Measurements from ENCODE around the gene PITX2. TPM values are rescaled to one million over a fixed set of nuclear protein-coding genes. Genes with fewer than 3 reads are reported as not detected.

The PITX2 gene
- total RNA-seq, 1 experiment from 2014 or later = not detected

DNA sequence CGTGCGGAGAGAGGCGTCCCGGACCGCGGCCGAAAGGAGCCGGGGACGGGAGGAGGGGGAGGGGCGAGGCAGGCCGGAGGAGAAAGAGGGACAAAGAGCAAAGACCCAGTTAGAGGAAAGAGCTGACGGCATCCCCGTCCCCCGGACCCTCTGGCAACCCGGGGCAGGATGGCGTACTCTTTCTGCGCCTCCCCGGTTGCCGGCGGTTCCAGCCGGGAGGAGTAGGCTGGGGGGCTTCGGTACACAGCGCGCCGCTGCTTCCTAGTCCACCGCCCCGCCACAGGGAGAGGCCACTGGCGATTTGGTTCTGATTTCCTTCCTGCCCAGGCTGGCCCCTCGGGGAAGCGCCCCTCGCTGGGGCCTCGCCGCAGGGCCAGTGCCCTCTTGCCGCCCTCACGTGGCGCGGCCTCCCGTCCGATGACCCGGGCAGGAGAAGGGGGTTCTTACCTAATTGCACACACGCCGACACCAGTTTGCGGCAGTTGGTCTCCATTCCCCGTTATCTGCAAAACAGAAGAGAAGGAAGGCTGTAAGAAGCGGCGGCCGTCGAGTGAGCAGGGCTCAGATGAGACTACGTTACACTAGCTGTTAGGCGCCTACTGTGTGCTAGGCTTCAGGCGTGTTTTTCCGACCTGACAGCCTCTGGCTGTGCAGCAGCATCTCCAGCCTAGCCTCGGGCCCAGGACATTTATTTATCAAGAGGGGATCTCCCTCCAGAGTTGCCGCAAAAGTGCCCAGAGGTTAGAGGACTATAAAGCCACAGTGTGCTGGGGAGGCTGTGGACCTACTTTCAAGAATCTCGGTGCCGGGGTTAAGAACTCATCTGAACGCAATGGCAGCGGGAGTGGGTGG is 9.9 kb upstream of the PITX2 start:
- Histone ChIP-seq H3K4me1 (ENCODE audit: low read length) (no peaks in the 10 kb centered on the region), H3K4me3 (ENCODE audit: low read length) (no peak overlapping the region), H3K4me2 (ENCODE audit: low read depth, low read length, poor library complexity, severe bottlenecking) (no peak overlapping the region), H3K36me3 (ENCODE audit: insufficient read depth, low read length) (no peaks in the 10 kb centered on the region), H4K20me1 (ENCODE audit: insufficient read depth, low read depth, low read length) (no peaks in the 10 kb centered on the region), H3K9me3 (ENCODE audit: low read length) (no peaks in the 10 kb centered on the region), H3K79me2 (ENCODE audit: low read length) (no peaks in the 10 kb centered on the region), H3K9me2 (replicated peaks; ENCODE audit: insufficient read depth, low read length) (no peaks in the 10 kb centered on the region), H2AFZ (ENCODE audit: low read length) (no peak overlapping the region), H3K9ac (ENCODE audit: low read length) (no peak overlapping the region), H3K27me3 (ENCODE audit: low read length) (no peaks in the 10 kb centered on the region), H3K27ac (ENCODE audit: low read length) (no peak overlapping the region)
- DNase-seq = no peak

DNA sequence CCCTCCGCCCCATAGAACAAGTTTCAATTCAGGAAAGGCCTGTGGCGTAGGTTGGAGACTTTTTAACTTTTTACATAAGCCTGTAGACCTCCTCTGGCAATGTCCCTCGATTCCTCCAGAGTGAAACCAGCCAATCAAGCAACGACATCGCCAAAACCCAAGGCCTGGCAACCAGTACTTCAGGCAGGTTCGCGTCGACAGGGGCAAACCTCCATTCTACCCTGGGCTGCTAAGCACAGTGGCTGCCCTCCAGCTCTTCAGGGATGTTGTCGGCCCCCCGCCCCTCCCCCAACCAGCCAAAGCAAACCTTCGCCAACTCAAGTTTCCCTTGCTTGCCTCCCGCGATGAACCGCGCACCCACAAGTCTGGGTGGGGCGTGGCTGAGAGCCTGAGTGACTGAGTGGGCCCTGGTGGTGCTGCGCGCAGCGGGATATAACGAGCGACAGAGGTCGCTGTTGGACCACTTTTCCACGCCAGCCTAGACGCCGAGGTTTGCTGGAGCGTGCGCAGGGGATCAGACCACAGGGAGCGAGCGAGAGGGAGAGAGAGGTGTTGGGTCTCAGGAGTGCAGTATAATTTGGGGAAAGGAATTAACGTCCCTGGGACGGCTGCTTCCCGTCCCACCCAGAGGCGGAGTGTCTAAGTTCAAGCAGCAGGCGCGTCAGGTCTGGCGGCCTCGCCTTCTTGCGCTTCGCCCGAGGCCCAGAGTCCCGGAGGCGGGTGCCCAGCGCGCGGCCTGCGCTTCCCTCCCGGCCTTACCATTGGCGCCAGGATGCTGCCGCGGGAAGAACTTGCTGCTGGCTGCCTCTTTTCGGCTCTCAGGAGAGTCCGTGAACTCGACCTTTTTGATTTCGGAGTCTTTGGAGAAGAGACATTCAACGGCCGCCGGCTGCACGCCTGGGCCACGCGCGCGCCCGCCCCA is 9.0 kb upstream of the PITX2 start:
- Histone ChIP-seq H3K27ac (ENCODE audit: low read length) (no peak overlapping the region), H3K79me2 (ENCODE audit: low read length) (no peaks in the 10 kb centered on the region), H3K4me1 (ENCODE audit: low read length) (no peaks in the 10 kb centered on the region; the same call in 1 of the 2 replicates), H3K4me2 (ENCODE audit: low read depth, low read length, poor library complexity, severe bottlenecking) (no peak overlapping the region), H3K9ac (ENCODE audit: low read length) (no peak overlapping the region), H2AFZ (ENCODE audit: low read length) (no peak overlapping the region), H3K36me3 (ENCODE audit: insufficient read depth, low read length) (no peaks in the 10 kb centered on the region), H4K20me1 (ENCODE audit: insufficient read depth, low read depth, low read length) (no peaks in the 10 kb centered on the region), H3K4me3 (ENCODE audit: low read length) (no peak overlapping the region), H3K9me3 (ENCODE audit: low read length) (no peaks in the 10 kb centered on the region), H3K27me3 (ENCODE audit: low read length) (no peaks in the 10 kb centered on the region), H3K9me2 (replicated peaks; ENCODE audit: insufficient read depth, low read length) (no peaks in the 10 kb centered on the region)
- DNase-seq = peak; percentile 91

DNA sequence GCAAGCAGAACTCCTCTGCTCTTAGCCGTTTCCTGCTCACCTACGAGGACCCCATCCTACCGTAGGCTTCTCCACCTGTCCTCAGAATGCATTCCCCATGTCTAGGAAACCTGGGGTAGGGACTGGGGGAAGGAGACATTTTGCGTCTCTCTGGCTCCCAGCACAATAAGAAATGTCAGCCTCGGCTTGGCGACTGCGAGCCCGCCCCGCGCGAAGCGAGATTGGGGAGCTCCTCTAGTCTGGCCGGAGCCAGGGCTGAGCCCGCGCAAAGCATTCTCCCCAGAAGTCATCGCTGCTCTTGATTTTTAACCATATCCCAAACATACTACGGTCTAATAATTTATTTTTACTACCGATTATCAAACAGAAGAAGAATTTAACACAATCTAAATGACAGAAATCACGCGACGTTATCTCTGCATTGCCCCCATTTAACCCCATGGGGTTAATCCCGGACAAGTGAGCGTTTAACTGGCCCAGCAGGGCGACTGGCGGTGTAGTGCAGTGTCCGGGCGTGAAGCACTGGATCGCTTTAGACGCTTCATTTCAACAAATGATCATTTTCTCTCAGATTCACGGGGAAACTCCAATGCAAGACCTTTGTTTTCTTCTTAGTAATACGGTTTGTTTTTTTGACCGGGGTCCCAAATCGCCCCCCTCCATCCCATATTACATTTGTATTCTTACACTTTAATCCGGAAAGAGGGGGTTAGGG is 8.0 kb upstream of the PITX2 start:
- Histone ChIP-seq H3K4me1 (ENCODE audit: low read length) (no peaks in the 10 kb centered on the region; the same call in 1 of the 2 replicates), H4K20me1 (ENCODE audit: insufficient read depth, low read depth, low read length) (no peaks in the 10 kb centered on the region), H3K27me3 (ENCODE audit: low read length) (no peaks in the 10 kb centered on the region), H3K4me2 (ENCODE audit: low read depth, low read length, poor library complexity, severe bottlenecking) (no peak overlapping the region), H3K9me3 (ENCODE audit: low read length) (no peaks in the 10 kb centered on the region), H3K9me2 (replicated peaks; ENCODE audit: insufficient read depth, low read length) (no peaks in the 10 kb centered on the region), H2AFZ (ENCODE audit: low read length) (no peak overlapping the region), H3K27ac (ENCODE audit: low read length) (no peak overlapping the region), H3K9ac (ENCODE audit: low read length) (no peak overlapping the region), H3K36me3 (ENCODE audit: insufficient read depth, low read length) (no peaks in the 10 kb centered on the region), H3K79me2 (ENCODE audit: low read length) (no peaks in the 10 kb centered on the region), H3K4me3 (ENCODE audit: low read length) (no peak overlapping the region)
- DNase-seq = no peak

DNA sequence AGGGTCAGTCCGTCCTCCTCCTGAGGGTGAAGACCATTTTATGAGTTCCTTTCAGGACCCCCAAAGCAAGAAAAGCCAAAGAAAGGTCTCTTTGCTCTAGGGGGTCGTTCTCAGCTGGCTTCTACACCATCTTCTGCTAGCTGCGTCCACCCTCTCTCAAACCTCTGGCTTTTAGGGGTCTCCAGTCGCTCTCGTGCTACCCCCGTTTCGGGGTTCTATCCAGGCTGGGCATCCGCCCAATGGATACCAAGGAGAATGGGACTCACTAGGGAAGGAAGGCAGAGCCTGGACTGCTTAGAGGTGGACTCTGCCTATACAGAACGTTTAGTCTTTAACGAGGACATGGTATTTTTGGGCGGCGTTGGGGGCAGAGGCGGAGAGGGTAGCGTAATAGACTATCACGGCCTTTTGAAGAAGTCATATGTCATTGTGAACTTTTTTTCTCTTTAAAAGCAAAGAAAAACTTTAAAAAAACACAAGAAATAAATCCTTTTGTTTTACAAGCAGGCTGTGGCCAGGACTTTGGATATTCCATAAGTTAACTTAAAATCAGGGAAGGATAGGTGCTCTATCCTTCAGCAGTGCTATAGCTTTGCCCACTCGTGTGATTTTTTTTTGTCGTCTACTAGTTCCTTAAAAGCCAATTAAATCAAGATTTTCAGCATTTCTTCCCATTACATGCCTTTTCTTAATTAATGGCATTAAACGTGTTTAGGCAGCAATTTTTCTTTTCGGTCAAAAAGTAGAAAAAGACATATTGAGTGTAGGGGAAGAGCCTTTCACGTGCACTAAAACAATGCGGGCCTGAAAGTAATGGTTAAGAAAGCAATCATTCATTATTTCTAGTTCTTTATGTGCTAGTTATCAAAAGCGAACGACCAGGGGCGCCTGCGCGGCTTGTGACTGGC is 7.2 kb upstream of the PITX2 start:
- H3K36me3 ChIP-seq (ENCODE audit: insufficient read depth, low read length) = no peaks in the 10 kb centered on the region
- H3K9ac ChIP-seq (ENCODE audit: low read length) = no peak overlapping the region
- no peak overlapping the region for H3K4me3 ChIP-seq (ENCODE audit: low read length)
- DNase-seq = no peak
- H3K27me3 ChIP-seq (ENCODE audit: low read length) = no peaks in the 10 kb centered on the region
- no peak overlapping the region for H3K4me2 ChIP-seq (ENCODE audit: low read depth, low read length, poor library complexity, severe bottlenecking)
- H3K9me3 ChIP-seq (ENCODE audit: low read length) = no peaks in the 10 kb centered on the region
- H3K79me2 ChIP-seq (ENCODE audit: low read length) = no peaks in the 10 kb centered on the region
- no peak overlapping the region for H2AFZ ChIP-seq (ENCODE audit: low read length)
- no peaks in the 10 kb centered on the region for H4K20me1 ChIP-seq (ENCODE audit: insufficient read depth, low read depth, low read length)
- H3K4me1 ChIP-seq (ENCODE audit: low read length) = no peaks in the 10 kb centered on the region; the same call in 1 of the 2 replicates
- no peaks in the 10 kb centered on the region for H3K9me2 ChIP-seq (replicated peaks; ENCODE audit: insufficient read depth, low read length)
- H3K27ac ChIP-seq (ENCODE audit: low read length) = no peak overlapping the region

DNA sequence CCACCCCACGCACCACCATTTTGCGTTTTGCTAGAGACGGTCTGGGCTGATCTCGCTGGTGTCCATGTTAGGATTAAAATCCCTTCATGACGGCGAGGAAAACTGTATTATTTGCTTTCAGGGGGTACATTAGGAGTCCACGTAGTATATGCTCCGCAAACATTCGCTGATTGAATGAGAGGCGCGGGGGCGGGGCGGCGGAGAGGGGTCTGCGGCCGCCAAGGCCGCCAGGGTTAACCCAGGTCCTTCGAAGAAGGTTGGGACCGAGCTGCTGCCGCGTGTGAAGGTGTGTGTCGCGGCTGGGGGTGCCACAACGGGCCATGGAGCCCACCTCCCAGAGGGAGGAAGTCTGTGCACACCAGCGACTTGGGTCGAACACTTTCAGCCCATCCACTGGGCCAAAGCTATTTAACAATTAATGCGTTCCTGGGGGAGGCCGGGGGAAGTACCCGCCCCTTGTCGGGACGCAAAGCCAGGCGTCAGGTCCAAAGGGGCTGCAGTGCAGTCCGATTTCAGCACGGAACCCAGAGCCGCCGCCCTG is 6.4 kb upstream of the PITX2 start:
- Histone ChIP-seq H3K4me3 (ENCODE audit: low read length) (no peak overlapping the region), H3K9me2 (replicated peaks; ENCODE audit: insufficient read depth, low read length) (no peaks in the 10 kb centered on the region), H3K36me3 (ENCODE audit: insufficient read depth, low read length) (no peaks in the 10 kb centered on the region), H3K9me3 (ENCODE audit: low read length) (no peaks in the 10 kb centered on the region), H3K27ac (ENCODE audit: low read length) (no peak overlapping the region), H3K27me3 (ENCODE audit: low read length) (no peaks in the 10 kb centered on the region), H3K4me1 (ENCODE audit: low read length) (no peaks in the 10 kb centered on the region; the same call in 1 of the 2 replicates), H3K79me2 (ENCODE audit: low read length) (no peaks in the 10 kb centered on the region), H4K20me1 (ENCODE audit: insufficient read depth, low read depth, low read length) (no peaks in the 10 kb centered on the region), H3K4me2 (ENCODE audit: low read depth, low read length, poor library complexity, severe bottlenecking) (no peak overlapping the region), H2AFZ (ENCODE audit: low read length) (no peak overlapping the region), H3K9ac (ENCODE audit: low read length) (no peak overlapping the region)
- no peak for DNase-seq

DNA sequence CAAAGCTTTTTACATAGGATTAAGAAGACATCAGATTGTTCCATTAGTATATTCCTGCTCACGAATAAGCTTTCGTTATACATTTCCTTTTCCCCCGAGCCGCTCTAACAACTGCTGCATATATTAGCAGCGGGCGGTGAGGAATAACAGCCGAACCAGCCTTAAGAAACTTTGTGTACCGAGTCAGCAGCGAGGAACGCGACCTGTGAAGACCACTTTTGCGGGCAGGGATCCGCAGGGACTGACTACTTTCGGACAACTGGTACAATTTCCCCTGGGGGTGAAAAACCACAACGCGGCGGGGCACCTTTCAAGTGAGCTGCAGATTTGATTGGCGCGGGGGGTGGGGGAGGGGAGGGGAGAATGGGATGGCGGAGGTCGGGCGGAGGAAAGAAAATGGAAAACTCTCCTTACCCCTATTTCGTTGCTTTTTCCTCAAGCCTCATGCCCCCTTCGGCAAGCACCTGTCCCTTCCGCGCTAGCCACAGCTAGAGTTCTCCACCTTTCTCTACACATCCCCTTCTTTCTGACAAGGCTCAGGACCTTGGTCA is 5.9 kb upstream of the PITX2 start:
- DNase-seq = no peak

DNA sequence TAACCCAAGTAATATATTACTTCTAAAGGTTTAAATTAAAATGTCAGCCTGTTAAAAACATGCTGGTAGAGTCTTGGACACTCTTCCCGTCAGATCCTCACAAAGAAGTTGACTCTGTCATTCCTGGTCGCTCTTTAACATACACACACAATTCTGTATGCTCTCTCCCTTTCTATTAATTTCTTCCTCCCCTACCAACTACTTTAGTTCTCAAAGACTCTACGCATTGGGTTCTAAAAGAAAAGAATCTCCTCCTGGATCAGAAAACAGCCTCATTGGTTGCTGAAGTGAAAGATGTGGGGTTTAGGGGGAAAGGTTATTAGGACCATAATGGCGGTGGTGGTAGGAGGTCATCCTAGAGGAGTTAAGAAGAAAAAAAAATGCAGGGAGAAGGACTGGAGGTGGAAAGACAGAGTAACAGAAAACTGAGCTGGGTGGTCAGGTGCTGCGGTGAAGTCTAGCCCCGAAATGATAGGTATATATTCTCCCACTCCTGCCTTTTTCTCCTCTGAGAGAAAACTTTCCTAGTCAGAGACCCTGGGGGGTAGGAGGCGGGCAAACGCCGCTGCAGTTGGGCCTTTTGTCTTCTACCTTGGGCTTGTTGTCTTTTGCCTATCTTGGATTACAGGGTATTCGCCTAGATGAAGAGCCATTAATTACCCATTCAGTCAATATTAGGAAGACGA is 5.2 kb upstream of the PITX2 start:
- no peak for DNase-seq
- Histone ChIP-seq H3K9ac (ENCODE audit: low read length) (no peak overlapping the region), H3K79me2 (ENCODE audit: low read length) (no peaks in the 10 kb centered on the region), H3K27me3 (ENCODE audit: low read length) (no peaks in the 10 kb centered on the region), H3K9me2 (replicated peaks; ENCODE audit: insufficient read depth, low read length) (no peaks in the 10 kb centered on the region), H3K4me2 (ENCODE audit: low read depth, low read length, poor library complexity, severe bottlenecking) (no peak overlapping the region), H4K20me1 (ENCODE audit: insufficient read depth, low read depth, low read length) (no peaks in the 10 kb centered on the region), H2AFZ (ENCODE audit: low read length) (no peak overlapping the region), H3K9me3 (ENCODE audit: low read length) (no peaks in the 10 kb centered on the region), H3K36me3 (ENCODE audit: insufficient read depth, low read length) (no peaks in the 10 kb centered on the region), H3K27ac (ENCODE audit: low read length) (no peak overlapping the region), H3K4me3 (ENCODE audit: low read length) (no peak overlapping the region), H3K4me1 (ENCODE audit: low read length) (no peaks in the 10 kb centered on the region; the same call in 1 of the 2 replicates)

More for the DNA sequence above, 5.9 kb upstream of the PITX2 start:
- Histone ChIP-seq H3K79me2 (ENCODE audit: low read length) (no peaks in the 10 kb centered on the region), H3K27ac (ENCODE audit: low read length) (no peak overlapping the region), H3K4me2 (ENCODE audit: low read depth, low read length, poor library complexity, severe bottlenecking) (no peak overlapping the region), H4K20me1 (ENCODE audit: insufficient read depth, low read depth, low read length) (no peaks in the 10 kb centered on the region), H3K9me3 (ENCODE audit: low read length) (no peaks in the 10 kb centered on the region), H2AFZ (ENCODE audit: low read length) (no peak overlapping the region), H3K27me3 (ENCODE audit: low read length) (no peaks in the 10 kb centered on the region), H3K9ac (ENCODE audit: low read length) (no peak overlapping the region), H3K4me3 (ENCODE audit: low read length) (no peak overlapping the region), H3K36me3 (ENCODE audit: insufficient read depth, low read length) (no peaks in the 10 kb centered on the region), H3K9me2 (replicated peaks; ENCODE audit: insufficient read depth, low read length) (no peaks in the 10 kb centered on the region), H3K4me1 (ENCODE audit: low read length) (no peaks in the 10 kb centered on the region; the same call in 1 of the 2 replicates)
